Mammary epithelial cell (primary cell): ENCODE data around the gene LZTS3.

Experiments
- EZH2 ChIP-seq: IDR thresholded peaks from 2 replicates; pipeline ENCODE4 v1.6.1; 2012; ENCODE audit warnings: low read length, inconsistent platforms, borderline replicate concordance
- TF ChIP-seq, protein P1 (sequence below), 2 donors: IDR thresholded peaks in 1 of 2; conservative IDR thresholded peaks in 1 of 2; 2 replicates each; pipeline ENCODE4 v1.5.1; 2011 to 2012; ENCODE audit warnings: inconsistent platforms in 2 of 2, low read length in 2 of 2, mild to moderate bottlenecking in 2 of 2, control low read depth in 1 of 2, low read depth in 1 of 2; ENCODE audit not compliant: insufficient read depth in 1 of 2; ENCODE audit errors: extremely low read depth in 1 of 2

DNA sequence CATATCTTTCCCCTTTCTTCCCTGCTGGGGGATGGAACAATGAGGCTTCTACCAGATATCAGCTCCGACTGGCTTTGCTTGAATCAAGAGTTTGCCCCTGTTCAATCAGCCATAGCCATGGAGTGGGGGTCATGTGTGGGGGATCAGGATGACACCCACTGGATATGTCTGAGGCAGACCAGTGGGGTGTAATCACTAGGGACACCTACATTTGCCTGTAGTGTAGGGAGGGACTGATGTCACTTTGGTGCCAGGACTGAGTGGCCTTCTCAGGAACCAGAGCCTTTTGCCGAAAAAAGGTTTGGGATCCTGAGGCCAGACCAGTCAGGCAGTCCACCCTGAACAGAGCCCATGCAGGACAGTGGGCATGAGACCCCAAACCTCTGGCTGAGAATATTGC is 37.0 kb upstream of the LZTS3 start:
- TF ChIP-seq, protein P1, sequence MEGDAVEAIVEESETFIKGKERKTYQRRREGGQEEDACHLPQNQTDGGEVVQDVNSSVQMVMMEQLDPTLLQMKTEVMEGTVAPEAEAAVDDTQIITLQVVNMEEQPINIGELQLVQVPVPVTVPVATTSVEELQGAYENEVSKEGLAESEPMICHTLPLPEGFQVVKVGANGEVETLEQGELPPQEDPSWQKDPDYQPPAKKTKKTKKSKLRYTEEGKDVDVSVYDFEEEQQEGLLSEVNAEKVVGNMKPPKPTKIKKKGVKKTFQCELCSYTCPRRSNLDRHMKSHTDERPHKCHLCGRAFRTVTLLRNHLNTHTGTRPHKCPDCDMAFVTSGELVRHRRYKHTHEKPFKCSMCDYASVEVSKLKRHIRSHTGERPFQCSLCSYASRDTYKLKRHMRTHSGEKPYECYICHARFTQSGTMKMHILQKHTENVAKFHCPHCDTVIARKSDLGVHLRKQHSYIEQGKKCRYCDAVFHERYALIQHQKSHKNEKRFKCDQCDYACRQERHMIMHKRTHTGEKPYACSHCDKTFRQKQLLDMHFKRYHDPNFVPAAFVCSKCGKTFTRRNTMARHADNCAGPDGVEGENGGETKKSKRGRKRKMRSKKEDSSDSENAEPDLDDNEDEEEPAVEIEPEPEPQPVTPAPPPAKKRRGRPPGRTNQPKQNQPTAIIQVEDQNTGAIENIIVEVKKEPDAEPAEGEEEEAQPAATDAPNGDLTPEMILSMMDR (conservative IDR thresholded peaks at IDR 0.05 in 1 of 2, IDR thresholded peaks at IDR 0.05 in 1 of 2; ENCODE audit: extremely low read depth in 1 of 2, insufficient read depth in 1 of 2, low read depth in 1 of 2, low read length in 2 of 2), result no peak
- TF ChIP-seq EZH2, result no peak
